ENCODE data around the gene CDH22. TPM values are rescaled to one million over a fixed set of nuclear protein-coding genes. Genes with fewer than 3 reads are reported as not detected.
A peak's percentile ranks its signal among the peaks of the same experiment; 100 is the strongest.

CDH22 gene
- total and polyA plus RNA-seq, 12 donors, result 0.19 to 2.9 (median 0.97) TPM; not detected in 4

GRCh38 chr20:46154305-46154704, 154.0 kb downstream of the CDH22 start:
- no peaks in the 10 kb centered on the region for H3K4me1 ChIP-seq (replicated peaks in 1 of 2)
- H3K36me3 ChIP-seq (replicated peaks in 1 of 2), result no peaks in the 10 kb centered on the region
- H3K9me3 ChIP-seq (replicated peaks in 1 of 3), result no peaks in the 10 kb centered on the region
- H3K27me3 ChIP-seq, result no peaks in the 10 kb centered on the region
- intact Hi-C loops (cut with DNase I), result no loop called here
- 76 to 87% (median 85%) methylated on average over 5 of the region's 5 CpGs for WGBS, 4 donors
- no peak overlapping the region for H3K4me3 ChIP-seq
- no peak overlapping the region for H3K27ac ChIP-seq
- DNase-seq, result no peak
- TF ChIP-seq CTCF (IDR thresholded peaks at IDR 0.05) (no peak), POLR2A (IDR thresholded peaks at IDR 0.05) (no peak)

- intact Hi-C loops (cut with DNase I), result no loop called here
- no peaks in the 10 kb centered on the region for H3K9me3 ChIP-seq (replicated peaks in 1 of 3)
- H3K27me3 ChIP-seq, result no peaks in the 10 kb centered on the region
- H3K4me3 ChIP-seq, result no peak overlapping the region
- H3K27ac ChIP-seq, result no peak overlapping the region
- no peaks in the 10 kb centered on the region for H3K4me1 ChIP-seq (replicated peaks in 1 of 2)
- no peak for DNase-seq
- no peaks in the 10 kb centered on the region for H3K36me3 ChIP-seq (replicated peaks in 1 of 2)
- TF ChIP-seq CTCF (IDR thresholded peaks at IDR 0.05) (no peak), POLR2A (IDR thresholded peaks at IDR 0.05) (no peak)
- 67 to 79% (median 72%) methylated on average over 20 to 33 of the region's 33 CpGs for WGBS, 4 donors
Observed at GRCh38 chr20:46152824-46153586, 155.3 kb downstream of the CDH22 start.

- Histone ChIP-seq H3K4me3 (no peak overlapping the region), H3K36me3 (replicated peaks in 1 of 2) (no peaks in the 10 kb centered on the region), H3K27ac (no peak overlapping the region), H3K27me3 (no peaks in the 10 kb centered on the region), H3K4me1 (replicated peaks in 1 of 2) (no peaks in the 10 kb centered on the region), H3K9me3 (replicated peaks in 1 of 3) (no peaks in the 10 kb centered on the region)
- no peak for TF ChIP-seq POLR2A (IDR thresholded peaks at IDR 0.05)
- peak in 1 of 6 experiments; percentile 14 for TF ChIP-seq CTCF (IDR thresholded peaks at IDR 0.05)
- WGBS, 4 donors, result 75 to 89% (median 79%) methylated on average over 5 to 7 of the region's 7 CpGs
- intact Hi-C loops (cut with DNase I), result no loop called here
- no peak for DNase-seq
Observed at GRCh38 chr20:46151936-46152335, 156.4 kb downstream of the CDH22 start.

GRCh38 chr20:46150943-46151342, 157.4 kb downstream of the CDH22 start:
- TF ChIP-seq POLR2A (IDR thresholded peaks at IDR 0.05) (no peak), CTCF (IDR thresholded peaks at IDR 0.05) (no peak)
- intact Hi-C loops (cut with DNase I), result no loop called here
- Histone ChIP-seq H3K27me3 (no peaks in the 10 kb centered on the region), H3K4me3 (no peak overlapping the region), H3K27ac (no peak overlapping the region), H3K36me3 (replicated peaks in 1 of 2) (no peaks in the 10 kb centered on the region), H3K9me3 (replicated peaks in 1 of 3) (no peaks in the 10 kb centered on the region), H3K4me1 (replicated peaks in 1 of 2) (no peaks in the 10 kb centered on the region)
- 45 to 64% (median 51%) methylated on average over 5 of the region's 5 CpGs for WGBS, 4 donors
- DNase-seq, result no peak

All from adrenal gland (tissue), 12 donors.